Nephron progenitor cell (in vitro differentiated cells): ENCODE results near the gene SF3B6.

ENCODE experiments used
- DNase-seq: peaks from one replicate; pipeline ENCODE4 v3.0.0; 2021
- H3K27ac Mint-ChIP-seq: 2 replicates; pipeline ENCODE4 v1.8.0; 2021; ENCODE audit warnings: mild to moderate bottlenecking, moderate library complexity, mixed read lengths
- H3K27me3 Mint-ChIP-seq: 2 replicates; pipeline ENCODE4 v1.8.0; 2021; ENCODE audit warnings: mild to moderate bottlenecking, low read depth, mixed read lengths; ENCODE audit not compliant: poor library complexity
- H3K36me3 Mint-ChIP-seq: 2 replicates; pipeline ENCODE4 v1.8.0; 2021; ENCODE audit warnings: low read depth, mixed read lengths
- H3K4me1 Mint-ChIP-seq: 2 replicates; pipeline ENCODE4 v1.8.0; 2021; ENCODE audit warnings: mixed read lengths
- H3K4me3 Mint-ChIP-seq: 2 replicates; pipeline ENCODE4 v1.8.0; 2021; ENCODE audit warnings: mild to moderate bottlenecking, moderate library complexity, mixed read lengths
- H3K9me3 Mint-ChIP-seq: 2 replicates; pipeline ENCODE4 v1.8.0; 2021; ENCODE audit warnings: mild to moderate bottlenecking, moderate library complexity, mixed read lengths
- CTCF ChIP-seq: fragments of 200-600 bp; sonication (generic); IDR thresholded peaks from 2 replicates; pipeline ENCODE4 v1.5.0; 2021; ENCODE audit warnings: antibody characterized with exemption

SF3B6 gene

GRCh38 chr2:24026233-24026632 lies 49.9 kb downstream of the SF3B6 start:
- no peak for DNase-seq
- H3K36me3 Mint-ChIP-seq = peaks cover 46% of the 10 kb centered on the region
- TF ChIP-seq CTCF = no peak
- H3K27ac Mint-ChIP-seq = no peak overlapping the region
- no peaks in the 10 kb centered on the region for H3K4me1 Mint-ChIP-seq
- H3K4me3 Mint-ChIP-seq = no peak overlapping the region
- H3K9me3 Mint-ChIP-seq = no peaks in the 10 kb centered on the region
- no peaks in the 10 kb centered on the region for H3K27me3 Mint-ChIP-seq

GRCh38 chr2:24024996-24025663 lies 51.0 kb downstream of the SF3B6 start:
- Mint-ChIP-seq H3K4me1 (no peaks in the 10 kb centered on the region), H3K27me3 (no peaks in the 10 kb centered on the region), H3K27ac (peak overlapping the region; percentile 48), H3K9me3 (no peaks in the 10 kb centered on the region), H3K36me3 (peaks cover 38% of the 10 kb centered on the region), H3K4me3 (no peak overlapping the region)
- TF ChIP-seq CTCF = no peak
- no peak for DNase-seq

- Mint-ChIP-seq H3K4me1 (no peaks in the 10 kb centered on the region), H3K4me3 (no peak overlapping the region), H3K9me3 (no peaks in the 10 kb centered on the region), H3K27me3 (no peaks in the 10 kb centered on the region), H3K36me3 (peaks cover 27% of the 10 kb centered on the region), H3K27ac (no peak overlapping the region)
- no peak for TF ChIP-seq CTCF
- no peak for DNase-seq
These were observed 52.1 kb downstream of the SF3B6 start for GRCh38 chr2:24024018-24024417.

GRCh38 chr2:24022975-24023575 lies 53.1 kb downstream of the SF3B6 start:
- DNase-seq = no peak
- H3K9me3 Mint-ChIP-seq = no peaks in the 10 kb centered on the region
- H3K4me3 Mint-ChIP-seq = no peak overlapping the region
- no peak overlapping the region for H3K27ac Mint-ChIP-seq
- no peaks in the 10 kb centered on the region for H3K27me3 Mint-ChIP-seq
- no peaks in the 10 kb centered on the region for H3K4me1 Mint-ChIP-seq
- no peak for TF ChIP-seq CTCF
- peaks cover 20% of the 10 kb centered on the region for H3K36me3 Mint-ChIP-seq

GRCh38 chr2:24022324-24022974 lies 53.7 kb downstream of the SF3B6 start:
- H3K36me3 Mint-ChIP-seq = peaks cover 16% of the 10 kb centered on the region
- no peaks in the 10 kb centered on the region for H3K4me1 Mint-ChIP-seq
- no peaks in the 10 kb centered on the region for H3K27me3 Mint-ChIP-seq
- no peak overlapping the region for H3K4me3 Mint-ChIP-seq
- H3K9me3 Mint-ChIP-seq = no peaks in the 10 kb centered on the region
- DNase-seq = no peak
- no peak for TF ChIP-seq CTCF
- H3K27ac Mint-ChIP-seq = no peak overlapping the region
